Measurements from ENCODE around the gene IP6K1. TPM values are rescaled to one million over a fixed set of nuclear protein-coding genes. Genes with fewer than 3 reads are reported as not detected.

Gene IP6K1
- total RNA-seq, 2 experiments from 2014 or later = 27.4 to 30.9 TPM

DNA sequence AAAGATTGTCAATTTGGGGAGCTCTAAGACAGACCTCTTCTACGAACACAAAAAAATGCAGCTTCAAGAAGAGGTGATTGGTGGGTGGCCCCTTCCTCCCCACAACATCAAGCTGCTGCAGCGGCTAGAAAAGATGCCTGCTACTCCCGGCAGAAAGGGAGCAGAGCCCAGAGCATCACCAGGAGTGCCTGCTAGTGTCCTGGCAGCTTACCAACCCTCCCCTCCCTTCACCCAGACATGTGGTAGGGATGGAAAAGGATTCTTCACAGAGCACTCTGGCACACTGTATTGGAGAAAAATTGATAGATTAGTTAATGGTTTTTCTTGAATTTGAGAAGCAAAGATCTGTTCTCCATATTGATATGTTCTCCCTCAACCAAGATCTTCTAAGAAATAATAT is 10.8 kb downstream of the IP6K1 start:
- TF ChIP-seq, protein P1, sequence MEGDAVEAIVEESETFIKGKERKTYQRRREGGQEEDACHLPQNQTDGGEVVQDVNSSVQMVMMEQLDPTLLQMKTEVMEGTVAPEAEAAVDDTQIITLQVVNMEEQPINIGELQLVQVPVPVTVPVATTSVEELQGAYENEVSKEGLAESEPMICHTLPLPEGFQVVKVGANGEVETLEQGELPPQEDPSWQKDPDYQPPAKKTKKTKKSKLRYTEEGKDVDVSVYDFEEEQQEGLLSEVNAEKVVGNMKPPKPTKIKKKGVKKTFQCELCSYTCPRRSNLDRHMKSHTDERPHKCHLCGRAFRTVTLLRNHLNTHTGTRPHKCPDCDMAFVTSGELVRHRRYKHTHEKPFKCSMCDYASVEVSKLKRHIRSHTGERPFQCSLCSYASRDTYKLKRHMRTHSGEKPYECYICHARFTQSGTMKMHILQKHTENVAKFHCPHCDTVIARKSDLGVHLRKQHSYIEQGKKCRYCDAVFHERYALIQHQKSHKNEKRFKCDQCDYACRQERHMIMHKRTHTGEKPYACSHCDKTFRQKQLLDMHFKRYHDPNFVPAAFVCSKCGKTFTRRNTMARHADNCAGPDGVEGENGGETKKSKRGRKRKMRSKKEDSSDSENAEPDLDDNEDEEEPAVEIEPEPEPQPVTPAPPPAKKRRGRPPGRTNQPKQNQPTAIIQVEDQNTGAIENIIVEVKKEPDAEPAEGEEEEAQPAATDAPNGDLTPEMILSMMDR (conservative IDR thresholded peaks at IDR 0.05; ENCODE audit: low read length) = no peak
- TF ChIP-seq EZH2phosphoT487 (IDR thresholded peaks at IDR 0.05; ENCODE audit: borderline replicate concordance, low read depth, low read length) = no peak
- ChIA-PET CTCF (ENCODE audit: unreplicated experiment) (no interaction called here), POLR2A (no interaction called here)
- BruUV-seq (replicated peaks) = no TSS peak
- H3K4me1 ChIP-seq (ENCODE audit: insufficient read depth, low read length, poor library complexity, severe bottlenecking) = peaks cover 9% of the 10 kb centered on the region
- H3K9me3 ChIP-seq (ENCODE audit: low read length) = no peaks in the 10 kb centered on the region
- no peak overlapping the region for H3K4me3 ChIP-seq (ENCODE audit: low read depth, low read length, poor library complexity, severe bottlenecking)
- no peak for DNase-seq (ENCODE audit: low spot score)
- H4K20me1 ChIP-seq (ENCODE audit: insufficient read depth, low read length) = no peaks in the 10 kb centered on the region
- intact Hi-C loops (cut with micrococcal nuclease; ENCODE audit: unreplicated experiment) = no loop called here
- H3K36me3 ChIP-seq (ENCODE audit: insufficient read depth, low read length) = peaks cover 14% of the 10 kb centered on the region; the same call in 1 of the 2 replicates
- no peak overlapping the region for H3K27ac ChIP-seq (ENCODE audit: low read depth, low read length, poor library complexity, severe bottlenecking)
- H3K9me2 ChIP-seq (ENCODE audit: insufficient read depth, low read length) = no peaks in the 10 kb centered on the region
- H3K79me2 ChIP-seq (ENCODE audit: insufficient read depth, low read depth, low read length) = peaks cover 35% of the 10 kb centered on the region
- no peak overlapping the region for H3K4me2 ChIP-seq (ENCODE audit: low read length)
- no peak overlapping the region for H2AFZ ChIP-seq (ENCODE audit: low read length)

DNA sequence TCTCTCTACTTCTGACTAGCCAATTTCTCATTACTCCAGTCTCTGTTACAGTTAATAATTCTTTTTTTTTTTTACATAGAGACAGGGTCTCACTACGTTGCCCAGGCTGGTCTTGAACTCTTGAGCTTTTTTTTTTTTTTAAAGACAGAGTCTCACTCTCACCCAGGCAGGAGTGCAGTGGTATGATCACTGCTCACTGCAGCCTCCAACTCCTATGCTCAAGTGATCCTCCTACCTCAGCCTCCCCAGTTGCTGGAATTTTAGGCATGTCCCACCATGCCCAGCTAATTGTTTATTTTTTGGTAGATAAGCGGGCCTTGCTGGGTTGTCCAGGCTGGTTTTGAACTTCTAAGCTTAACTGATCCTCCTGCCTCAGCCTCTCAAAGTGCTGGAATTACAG is 13.6 kb downstream of the IP6K1 start:
- no peak overlapping the region for H3K4me3 ChIP-seq (ENCODE audit: low read depth, low read length, poor library complexity, severe bottlenecking)
- peaks cover 9% of the 10 kb centered on the region for H3K4me1 ChIP-seq (ENCODE audit: insufficient read depth, low read length, poor library complexity, severe bottlenecking)
- H3K9me3 ChIP-seq (ENCODE audit: low read length) = no peaks in the 10 kb centered on the region
- peaks cover 45% of the 10 kb centered on the region for H3K79me2 ChIP-seq (ENCODE audit: insufficient read depth, low read depth, low read length)
- intact Hi-C loops (cut with micrococcal nuclease; ENCODE audit: unreplicated experiment) = no loop called here
- no TSS peak for BruUV-seq (replicated peaks)
- no peak overlapping the region for H3K4me2 ChIP-seq (ENCODE audit: low read length)
- DNase-seq (ENCODE audit: low spot score) = no peak
- H3K27ac ChIP-seq (ENCODE audit: low read depth, low read length, poor library complexity, severe bottlenecking) = no peak overlapping the region
- POLR2A ChIA-PET = interaction anchor here (0.5 to 2.0 kb wide), 6 partner anchors 9 to 617 kb away, joined by 3 to 8 read pairs (median 6); no protein-coding TSS in a partner anchor
- H3K9me2 ChIP-seq (ENCODE audit: insufficient read depth, low read length) = no peaks in the 10 kb centered on the region
- no peak for TF ChIP-seq EZH2phosphoT487 (IDR thresholded peaks at IDR 0.05; ENCODE audit: borderline replicate concordance, low read depth, low read length)
- TF ChIP-seq, protein P1 (conservative IDR thresholded peaks at IDR 0.05; ENCODE audit: low read length) = no peak
- no peak overlapping the region for H2AFZ ChIP-seq (ENCODE audit: low read length)
- H4K20me1 ChIP-seq (ENCODE audit: insufficient read depth, low read length) = no peaks in the 10 kb centered on the region
- CTCF ChIA-PET (ENCODE audit: unreplicated experiment) = interaction anchor here (0.6 kb wide), 1 partner anchor 437 kb away, joined by 4 read pairs; no protein-coding TSS in a partner anchor
- H3K36me3 ChIP-seq (ENCODE audit: insufficient read depth, low read length) = peaks cover 22% of the 10 kb centered on the region

DNA sequence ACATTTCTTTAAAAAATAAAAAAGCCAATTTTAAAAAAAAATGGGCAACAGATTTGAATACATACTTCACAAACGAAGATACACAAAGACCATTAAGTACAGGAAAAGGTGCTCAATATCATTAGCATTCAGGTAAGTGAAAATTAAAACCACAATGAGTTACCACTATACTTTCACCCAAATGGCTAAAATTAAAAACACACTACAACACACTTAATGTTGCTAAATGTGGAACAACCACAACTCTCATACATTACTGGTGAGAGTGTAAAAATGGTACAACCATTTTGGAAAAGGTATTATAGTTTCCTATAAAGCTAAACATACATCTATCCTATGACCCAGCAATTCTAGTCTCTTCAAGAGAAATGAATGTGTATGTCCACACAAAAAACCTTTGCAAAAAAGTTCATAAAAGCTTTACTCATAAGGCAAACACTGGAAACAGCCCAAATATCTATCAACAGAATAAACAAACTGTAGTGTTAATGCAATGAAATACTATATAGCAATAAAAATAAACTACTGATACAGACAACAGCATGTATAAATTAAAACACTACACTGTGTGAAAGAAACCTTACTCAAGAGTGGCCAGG is 14.9 kb downstream of the IP6K1 start:
- Histone ChIP-seq H4K20me1 (ENCODE audit: insufficient read depth, low read length) (no peaks in the 10 kb centered on the region), H3K9me2 (ENCODE audit: insufficient read depth, low read length) (no peaks in the 10 kb centered on the region), H2AFZ (ENCODE audit: low read length) (no peak overlapping the region), H3K36me3 (ENCODE audit: insufficient read depth, low read length) (peaks cover 19% of the 10 kb centered on the region), H3K4me1 (ENCODE audit: insufficient read depth, low read length, poor library complexity, severe bottlenecking) (peaks cover 9% of the 10 kb centered on the region), H3K9me3 (ENCODE audit: low read length) (no peaks in the 10 kb centered on the region), H3K4me2 (ENCODE audit: low read length) (no peak overlapping the region), H3K79me2 (ENCODE audit: insufficient read depth, low read depth, low read length) (peaks cover 54% of the 10 kb centered on the region), H3K4me3 (ENCODE audit: low read depth, low read length, poor library complexity, severe bottlenecking) (no peak overlapping the region), H3K27ac (ENCODE audit: low read depth, low read length, poor library complexity, severe bottlenecking) (no peak overlapping the region)
- TF ChIP-seq, protein P1 (conservative IDR thresholded peaks at IDR 0.05; ENCODE audit: low read length) = no peak
- no peak for TF ChIP-seq EZH2phosphoT487 (IDR thresholded peaks at IDR 0.05; ENCODE audit: borderline replicate concordance, low read depth, low read length)
- intact Hi-C loops (cut with micrococcal nuclease; ENCODE audit: unreplicated experiment) = no loop called here
- BruUV-seq (replicated peaks) = no TSS peak
- POLR2A ChIA-PET = interaction anchor here (1.4 to 2.0 kb wide), 2 partner anchors 12 to 15 kb away, joined by 4 to 7 read pairs; partner anchors contain the start of gene IP6K1
- DNase-seq (ENCODE audit: low spot score) = no peak
- CTCF ChIA-PET (ENCODE audit: unreplicated experiment) = no interaction called here
